ENCODE data around the gene GFPT1. TPM values are rescaled to one million over a fixed set of nuclear protein-coding genes. Genes with fewer than 3 reads are reported as not detected.
"Not testable (repeated sequence)": the region's sequence is repeated elsewhere in the genome, so short reads cannot be mapped to it uniquely, and the experiment has no call there.

Gene GFPT1
- total RNA-seq, 2 donors from 2014 or later = 218 to 289 TPM

- H3K27me3 ChIP-seq = no peaks in the 10 kb centered on the region
- no peak for TF ChIP-seq CTCF (IDR thresholded peaks at IDR 0.05)
- intact Hi-C loops (cut with DNase I) = no loop called here
- H3K4me3 ChIP-seq = no peak overlapping the region
- no peaks in the 10 kb centered on the region for H3K9me3 ChIP-seq
- no peaks in the 10 kb centered on the region for H3K36me3 ChIP-seq
- DNase-seq = no peak
- H3K4me1 ChIP-seq = no peaks in the 10 kb centered on the region
- no peak overlapping the region for H3K27ac ChIP-seq
- no peak overlapping the region for H3K9ac ChIP-seq (ENCODE audit: low read depth in 2 of 2, low read length in 2 of 2)
Measured at GRCh38 chr2:69424419-69424818, 37.4 kb upstream of the GFPT1 start.

- no peaks in the 10 kb centered on the region for H3K36me3 ChIP-seq
- no peak overlapping the region for H3K27ac ChIP-seq
- intact Hi-C loops (cut with DNase I) = no loop called here
Measured at GRCh38 chr2:69422198-69422597, 35.2 kb upstream of the GFPT1 start.

GRCh38 chr2:69419111-69419510 lies 32.1 kb upstream of the GFPT1 start:
- H3K36me3 ChIP-seq; DNase-seq; H3K27me3 ChIP-seq; H3K4me1 ChIP-seq; H3K27ac ChIP-seq; intact Hi-C loops (cut with DNase I); H3K9ac ChIP-seq (ENCODE audit: low read depth in 2 of 2, low read length in 2 of 2); H3K9me3 ChIP-seq; H3K4me3 ChIP-seq: not testable (repeated sequence)

More at GRCh38 chr2:69422198-69422597, 35.2 kb upstream of the GFPT1 start:
- no peaks in the 10 kb centered on the region for H3K9me3 ChIP-seq
- H3K9ac ChIP-seq (ENCODE audit: low read depth in 2 of 2, low read length in 2 of 2) = no peak overlapping the region
- DNase-seq = no peak
- H3K4me3 ChIP-seq = no peak overlapping the region
- H3K4me1 ChIP-seq = peaks cover 3% of the 10 kb centered on the region
- no peak for TF ChIP-seq CTCF (IDR thresholded peaks at IDR 0.05)
- no peaks in the 10 kb centered on the region for H3K27me3 ChIP-seq

GRCh38 chr2:69416147-69416546 lies 29.1 kb upstream of the GFPT1 start:
- Histone ChIP-seq H3K27ac (no peak overlapping the region), H3K9me3 (no peaks in the 10 kb centered on the region), H3K4me1 (peaks cover 3% of the 10 kb centered on the region), H3K4me3 (no peak overlapping the region), H3K9ac (ENCODE audit: low read depth in 2 of 2, low read length in 2 of 2) (no peak overlapping the region), H3K27me3 (no peaks in the 10 kb centered on the region), H3K36me3 (peaks cover 9% of the 10 kb centered on the region)
- intact Hi-C loops (cut with DNase I) = no loop called here
- no peak for DNase-seq
- no peak for TF ChIP-seq CTCF (IDR thresholded peaks at IDR 0.05)

- Histone ChIP-seq H3K4me1 (no peaks in the 10 kb centered on the region), H3K27me3 (no peaks in the 10 kb centered on the region), H3K27ac (no peak overlapping the region), H3K9me3 (no peaks in the 10 kb centered on the region), H3K9ac (ENCODE audit: low read depth in 2 of 2, low read length in 2 of 2) (no peak overlapping the region), H3K4me3 (no peak overlapping the region), H3K36me3 (peaks cover 9% of the 10 kb centered on the region)
- intact Hi-C loops (cut with DNase I) = no loop called here
- TF ChIP-seq CTCF (IDR thresholded peaks at IDR 0.05) = no peak
- DNase-seq = no peak
Measured at GRCh38 chr2:69411120-69411519, 24.1 kb upstream of the GFPT1 start.

GRCh38 chr2:69405306-69405705 lies 18.3 kb upstream of the GFPT1 start:
- no peak for DNase-seq
- intact Hi-C loops (cut with DNase I) = no loop called here
- no peaks in the 10 kb centered on the region for H3K9me3 ChIP-seq
- H3K4me3 ChIP-seq = no peak overlapping the region
- no peaks in the 10 kb centered on the region for H3K27me3 ChIP-seq
- H3K9ac ChIP-seq (ENCODE audit: low read depth in 2 of 2, low read length in 2 of 2) = no peak overlapping the region
- H3K36me3 ChIP-seq = no peaks in the 10 kb centered on the region
- no peaks in the 10 kb centered on the region for H3K4me1 ChIP-seq
- no peak for TF ChIP-seq CTCF (IDR thresholded peaks at IDR 0.05)
- H3K27ac ChIP-seq = no peak overlapping the region
